NCI-H2107 (cell line): ENCODE measurements around the gene TMEM59.
"Not testable (repeated sequence)": the region's sequence is repeated elsewhere in the genome, so short reads cannot be mapped to it uniquely, and the experiment has no call there.

Source experiments
- DNase-seq: peaks from one replicate; lab custom pipeline; 2025; lab: John Stamatoyannopoulos, UW

TMEM59 gene, protein sequence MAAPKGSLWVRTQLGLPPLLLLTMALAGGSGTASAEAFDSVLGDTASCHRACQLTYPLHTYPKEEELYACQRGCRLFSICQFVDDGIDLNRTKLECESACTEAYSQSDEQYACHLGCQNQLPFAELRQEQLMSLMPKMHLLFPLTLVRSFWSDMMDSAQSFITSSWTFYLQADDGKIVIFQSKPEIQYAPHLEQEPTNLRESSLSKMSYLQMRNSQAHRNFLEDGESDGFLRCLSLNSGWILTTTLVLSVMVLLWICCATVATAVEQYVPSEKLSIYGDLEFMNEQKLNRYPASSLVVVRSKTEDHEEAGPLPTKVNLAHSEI

DNA sequence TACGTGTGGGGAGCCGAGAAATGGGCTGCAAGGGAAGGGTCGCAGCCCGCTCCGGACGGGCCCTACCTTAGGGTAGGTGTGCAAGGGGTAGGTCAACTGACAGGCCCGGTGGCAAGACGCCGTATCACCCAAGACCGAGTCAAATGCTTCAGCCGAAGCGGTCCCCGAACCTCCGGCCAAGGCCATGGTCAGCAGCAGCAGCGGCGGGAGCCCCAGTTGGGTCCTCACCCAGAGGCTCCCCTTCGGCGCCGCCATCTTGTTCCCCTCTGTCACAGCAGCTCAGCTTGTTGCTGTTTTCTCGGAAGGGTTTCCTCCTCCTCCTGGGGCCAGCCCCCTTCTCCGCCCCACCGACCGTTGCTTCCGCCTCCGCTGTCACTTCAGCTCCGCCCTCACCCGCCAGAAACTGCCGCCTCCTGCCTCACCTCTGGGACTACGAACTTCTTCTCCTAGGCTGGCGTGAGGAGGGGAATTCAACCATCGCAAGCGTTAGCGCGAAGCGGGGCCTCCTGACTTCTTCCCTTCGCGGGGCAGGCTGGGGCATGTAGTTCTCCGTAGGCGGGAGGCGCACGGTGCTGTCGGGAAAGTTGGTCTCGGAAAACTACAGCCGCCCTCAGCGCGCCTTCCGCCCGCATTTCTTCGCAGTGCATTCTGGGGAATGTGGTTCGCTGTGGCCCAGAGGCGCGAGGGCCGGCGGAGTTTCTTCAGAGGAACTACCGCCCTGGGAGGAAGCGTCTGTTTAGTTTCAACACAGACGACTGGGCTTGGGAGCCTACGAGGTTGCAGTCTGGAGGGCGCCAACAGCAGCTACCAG, at the start of gene TMEM59, which contains the start of gene TCEANC2:
TMEM59 (minus strand) TSS at position 271 of the 811 bp plus-strand sequence; CDS start at position 255, 16 bp downstream.
TCEANC2 (plus strand) TSS at position 675 of the 811 bp plus-strand sequence. CDS start 815 bp downstream, outside the sequence.
- peak; percentile 98 for DNase-seq

DNA sequence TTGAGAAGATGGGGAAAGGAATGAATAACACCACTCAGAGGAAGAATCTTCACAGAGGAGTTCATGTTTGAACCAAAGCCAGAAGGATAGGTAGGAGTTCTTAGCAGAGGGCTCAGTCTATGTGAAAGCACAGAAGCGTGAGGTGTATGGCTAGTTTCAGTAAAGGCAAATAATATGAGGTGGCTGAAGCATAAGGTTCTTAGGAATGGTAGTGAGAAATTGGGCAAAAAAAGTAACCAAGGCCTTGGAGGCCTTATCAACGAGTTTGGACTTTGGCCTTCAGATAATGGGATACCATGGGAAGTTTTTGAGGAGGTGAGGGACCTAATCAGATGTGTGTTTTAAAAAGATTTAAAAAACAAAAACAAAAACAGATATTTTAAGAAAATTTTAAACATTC, 47.5 kb upstream of the TMEM59 start:
- no peak for DNase-seq

DNA sequence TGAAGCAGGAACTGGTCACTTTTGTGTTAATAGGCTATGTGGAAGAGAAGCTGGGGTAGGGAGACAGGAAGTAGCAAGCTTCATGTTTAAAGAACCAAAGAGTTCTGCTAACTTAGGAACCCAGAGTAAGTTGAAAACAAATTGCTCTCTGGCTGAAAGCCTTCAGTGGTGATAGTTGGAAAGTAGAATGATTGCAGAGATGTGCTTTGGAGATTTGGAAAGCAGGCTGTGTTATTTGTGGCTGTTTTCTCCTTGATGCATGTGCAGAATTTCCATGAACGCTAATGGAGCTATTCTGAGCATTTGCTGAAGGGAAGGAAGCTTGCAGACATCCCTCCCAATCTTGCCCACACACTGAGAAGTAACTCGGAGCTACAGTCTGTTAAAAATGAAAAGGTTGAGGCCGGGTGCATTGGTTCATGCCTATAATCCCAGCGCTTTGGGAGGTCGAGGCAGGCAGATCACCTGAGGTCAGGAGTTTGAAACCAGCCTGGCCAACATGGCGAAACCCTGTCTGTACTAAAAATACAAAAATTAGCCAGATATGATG, 46.1 kb upstream of the TMEM59 start:
- DNase-seq, result no peak

DNA sequence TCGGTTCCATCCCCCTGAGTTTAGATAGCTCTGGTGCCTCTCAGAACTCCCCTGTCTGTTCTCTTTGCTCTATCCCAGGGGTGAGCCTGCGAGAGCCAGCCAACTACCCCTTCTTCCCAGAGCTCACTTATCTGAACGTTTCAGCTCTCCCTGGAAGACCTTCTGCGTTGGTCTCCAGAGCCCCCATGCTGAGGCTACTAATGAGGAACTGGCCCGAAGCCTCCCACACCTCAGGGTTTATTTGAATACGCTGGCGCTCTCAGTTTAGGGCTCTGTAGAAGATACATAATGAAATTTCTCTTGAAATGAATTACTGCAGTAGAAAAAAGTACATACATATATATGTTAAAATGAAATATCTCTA, 43.9 kb upstream of the TMEM59 start:
- DNase-seq, result no peak

DNA sequence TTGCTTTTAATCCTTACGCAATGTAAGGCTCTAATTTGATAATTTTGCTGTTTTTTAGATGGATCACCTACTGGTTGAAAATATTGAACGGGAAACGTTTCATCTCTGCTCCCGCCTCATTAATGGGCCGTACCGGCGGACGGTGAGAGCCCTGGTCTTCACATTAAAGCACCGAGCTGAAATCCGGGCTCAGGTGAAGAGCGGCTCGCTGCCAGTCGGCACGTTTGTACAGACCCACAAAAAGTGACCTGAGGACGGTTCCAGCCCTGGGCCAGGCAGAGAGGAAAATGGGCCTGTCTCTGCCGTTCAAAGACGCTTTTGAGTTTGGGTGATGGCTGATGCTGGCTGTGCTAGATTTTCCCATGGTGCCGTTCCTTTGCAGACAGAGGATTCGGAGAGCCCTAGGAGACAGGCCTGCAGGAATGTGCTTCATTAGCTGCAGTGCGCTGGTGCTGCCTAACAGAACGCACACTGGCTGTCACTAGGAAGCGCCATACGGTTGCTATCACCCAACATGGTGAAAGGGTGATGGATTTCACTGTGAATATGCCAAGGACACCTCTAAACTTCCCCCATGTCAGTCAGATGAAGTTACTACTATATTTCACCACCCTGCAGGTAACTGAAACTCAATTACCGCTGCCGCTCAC, 43.3 kb upstream of the TMEM59 start:
- no peak for DNase-seq

DNA sequence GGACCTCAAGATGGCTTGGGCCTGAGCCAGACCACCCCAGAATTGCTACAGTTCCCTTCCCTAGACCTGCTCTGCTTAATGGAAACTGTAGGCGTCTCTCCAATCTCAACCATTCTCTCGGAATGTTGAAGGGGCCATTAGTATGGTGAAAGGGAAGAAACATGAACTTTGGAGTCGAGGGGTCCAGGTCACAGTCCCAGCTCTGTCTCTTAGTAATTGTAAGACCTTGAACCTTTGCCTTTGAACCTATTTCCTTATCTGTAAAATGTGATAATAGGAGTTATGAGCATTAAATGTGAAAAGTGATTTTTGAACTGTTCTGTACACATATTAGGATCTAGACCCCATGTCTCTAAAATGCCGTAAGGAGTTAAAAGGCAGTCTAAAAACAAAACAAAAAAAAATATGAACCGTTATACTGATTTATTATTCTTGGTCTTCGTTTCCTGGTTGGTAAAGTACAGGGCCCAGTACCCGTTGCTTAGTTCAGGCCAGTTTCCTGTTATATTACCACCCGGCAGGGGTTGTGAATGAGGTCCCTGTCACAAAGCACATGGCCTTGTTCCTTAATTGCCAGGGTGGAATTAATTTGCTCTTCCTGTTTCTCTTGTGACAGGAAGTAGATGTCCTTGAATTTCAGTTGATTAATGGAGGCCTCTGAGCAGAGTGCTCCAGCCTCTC, 42.7 kb upstream of the TMEM59 start:
- DNase-seq, result no peak

DNA sequence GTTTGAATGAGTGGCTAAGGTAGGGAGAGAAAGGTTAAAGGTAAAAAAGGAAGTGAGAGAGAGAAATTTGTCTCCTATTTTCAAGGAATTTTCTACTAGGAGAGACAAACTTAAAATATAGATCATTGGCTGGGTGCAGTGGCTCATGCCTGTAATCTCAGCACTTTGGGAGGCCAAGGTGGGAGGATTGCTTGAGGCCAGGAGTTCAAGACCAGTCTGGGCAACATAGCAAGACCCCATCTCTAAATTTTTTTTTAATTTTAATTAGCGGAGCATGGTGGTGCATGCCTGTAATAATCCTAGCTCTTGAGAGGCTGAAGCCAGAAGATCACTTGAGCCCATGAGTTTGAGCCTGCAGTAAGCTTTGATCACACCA, 41.7 kb upstream of the TMEM59 start:
- DNase-seq, result not testable (repeated sequence)

DNA sequence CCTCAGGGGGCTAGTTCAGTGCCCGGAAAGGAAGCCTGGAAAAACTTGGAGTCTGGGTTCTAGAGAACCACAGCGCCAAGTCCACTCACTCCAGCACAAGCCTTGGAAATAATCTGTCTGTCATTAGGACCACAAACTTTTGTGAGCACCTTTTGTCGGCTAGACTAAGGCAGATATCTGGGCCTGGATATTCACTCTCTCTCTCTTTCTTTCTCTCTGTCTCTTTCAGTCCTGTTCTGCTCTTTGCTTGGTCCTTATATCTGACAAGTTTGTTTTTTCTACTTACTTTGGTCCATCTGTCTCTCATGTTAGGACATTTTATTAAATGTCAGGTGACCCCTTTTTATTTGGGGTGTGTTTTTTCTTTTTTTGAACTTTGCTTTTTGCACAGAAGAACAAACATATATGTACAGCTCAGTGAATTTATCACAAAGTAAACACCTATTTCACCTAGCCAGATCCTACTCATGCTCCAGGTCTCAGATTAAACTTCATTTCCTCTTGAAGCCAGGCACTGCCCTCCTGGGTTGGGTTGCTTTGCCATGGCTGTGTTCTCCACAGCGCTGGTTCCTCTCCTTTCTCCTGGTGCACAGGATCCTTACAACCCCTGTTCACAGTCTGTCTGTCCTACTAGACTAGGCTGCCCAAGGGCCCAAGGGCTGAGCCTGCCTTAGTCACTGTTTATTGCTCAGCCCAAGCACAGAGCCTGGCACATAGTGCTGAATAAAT, 41.2 kb upstream of the TMEM59 start:
- DNase-seq, result no peak

DNA sequence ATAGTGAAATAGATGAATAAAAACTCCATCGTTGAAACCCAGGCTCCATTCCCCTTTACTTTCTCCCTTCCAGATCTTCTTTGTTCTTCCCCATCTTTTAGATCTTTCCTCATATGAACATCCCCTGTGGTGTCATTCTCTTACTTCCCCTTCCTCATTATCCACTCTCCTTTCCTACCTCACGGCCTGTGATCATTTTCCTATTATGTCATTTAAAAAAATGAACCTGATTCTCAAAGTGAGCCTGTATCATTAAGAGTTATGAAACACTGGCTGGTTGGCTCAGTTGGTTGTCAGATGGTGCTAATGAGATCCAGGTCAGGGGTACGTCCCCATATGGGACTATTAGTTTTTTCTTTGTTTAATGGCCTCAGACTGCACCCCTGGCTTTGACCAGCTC, 38.7 kb upstream of the TMEM59 start:
- DNase-seq, result no peak

DNA sequence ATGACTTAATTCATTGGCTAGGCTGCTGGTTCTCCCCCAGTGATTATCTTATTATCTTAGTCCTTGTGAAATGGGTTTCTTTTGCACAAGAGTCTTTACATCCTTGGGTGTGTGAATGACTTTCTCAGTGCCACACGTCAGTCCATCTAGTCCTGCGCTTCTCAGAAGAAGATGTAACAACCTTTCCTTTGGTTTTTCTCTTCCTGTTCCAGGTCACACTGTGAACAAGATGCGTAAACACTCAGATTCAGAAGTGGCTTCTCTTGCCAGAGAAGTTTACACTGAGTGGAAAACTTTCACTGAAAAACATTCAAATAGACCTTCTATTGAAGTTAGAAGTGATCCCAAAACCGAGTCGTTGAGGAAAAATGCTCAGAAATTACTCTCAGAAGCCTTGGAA, 35.4 kb upstream of the TMEM59 start:
- no peak for DNase-seq

DNA sequence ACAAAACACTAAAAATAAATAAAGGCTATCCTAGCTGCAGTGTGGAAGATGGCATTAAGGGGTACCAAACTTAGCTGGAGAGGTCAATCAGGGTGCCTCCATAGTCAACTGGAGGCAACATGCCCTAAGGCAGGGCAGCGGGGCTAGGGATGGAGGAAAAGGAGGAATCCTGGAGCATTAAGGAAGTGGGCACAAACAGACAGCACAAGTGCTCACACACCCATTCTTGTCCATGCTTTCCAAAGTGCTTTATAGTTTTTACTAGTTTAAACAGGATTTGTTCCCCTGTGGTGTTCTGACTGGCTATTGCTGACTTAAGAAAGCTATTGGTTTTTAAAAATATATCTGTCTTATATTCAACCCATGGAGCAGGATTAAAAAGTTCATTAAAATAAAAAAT, 33.8 kb upstream of the TMEM59 start:
- no peak for DNase-seq

DNA sequence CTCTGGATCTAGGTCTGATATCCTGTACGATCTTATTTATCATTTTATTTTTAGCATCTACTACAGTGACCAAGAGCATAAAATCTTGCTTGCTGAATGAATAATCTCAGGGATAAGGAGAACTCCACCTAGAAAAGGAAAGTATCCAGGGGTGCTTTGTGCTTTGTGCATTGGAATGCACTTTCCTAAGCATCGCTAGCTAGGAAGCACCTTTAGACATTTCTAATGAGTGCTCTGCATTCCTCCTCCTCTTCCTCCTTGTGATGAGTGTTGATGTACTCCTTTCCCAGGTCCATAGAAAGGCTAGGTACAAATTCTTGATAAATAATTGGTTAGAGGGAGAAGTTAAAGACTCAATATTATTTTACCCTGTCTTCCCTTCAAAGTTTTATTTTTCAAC, 31.8 kb upstream of the TMEM59 start:
- DNase-seq, result no peak

DNA sequence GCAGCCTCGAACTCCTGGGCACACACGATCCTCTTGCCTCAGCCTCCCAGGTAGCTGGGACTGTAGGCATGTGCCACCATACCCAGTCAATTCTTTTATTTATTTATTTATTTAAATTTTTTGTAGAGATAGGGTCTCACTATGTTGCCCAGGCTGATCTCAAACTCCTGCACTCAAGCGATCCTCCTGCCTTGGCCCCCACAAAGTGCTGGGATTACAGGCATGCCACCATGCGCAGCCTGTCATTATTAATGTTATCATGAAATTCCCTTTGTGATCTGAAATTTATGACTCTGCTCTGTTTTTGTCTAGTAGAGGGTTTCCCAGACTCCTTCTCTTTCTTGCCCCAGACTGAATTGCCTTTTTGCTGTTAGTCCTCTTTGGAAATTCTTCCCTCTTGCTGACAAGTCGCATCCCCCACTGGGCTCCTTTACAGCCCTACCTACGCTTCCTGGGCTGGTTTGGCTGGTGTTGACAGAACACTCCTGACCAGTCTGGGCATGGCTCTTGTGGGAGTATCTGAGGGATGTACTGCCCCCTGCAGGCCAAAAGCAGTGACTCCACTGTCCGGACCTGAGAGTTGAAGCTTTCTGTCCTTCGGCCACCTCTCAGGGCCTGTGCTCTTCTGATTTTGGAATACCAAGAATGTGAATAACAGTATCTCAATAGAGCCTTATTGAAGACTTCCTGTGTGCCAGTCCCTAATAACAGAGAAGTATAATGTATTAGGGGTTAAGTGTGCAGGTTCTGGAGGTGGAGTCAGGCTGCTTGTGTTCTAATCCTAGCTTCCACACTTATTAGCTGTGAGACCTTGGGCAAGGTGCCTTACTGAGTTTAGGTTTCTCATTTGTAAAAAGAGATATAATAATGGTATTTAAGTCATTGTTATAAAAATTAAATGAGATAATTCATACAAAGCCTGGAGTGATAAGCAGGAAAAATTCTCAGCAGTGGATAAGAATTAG, 28.6 kb upstream of the TMEM59 start:
- DNase-seq, result no peak

DNA sequence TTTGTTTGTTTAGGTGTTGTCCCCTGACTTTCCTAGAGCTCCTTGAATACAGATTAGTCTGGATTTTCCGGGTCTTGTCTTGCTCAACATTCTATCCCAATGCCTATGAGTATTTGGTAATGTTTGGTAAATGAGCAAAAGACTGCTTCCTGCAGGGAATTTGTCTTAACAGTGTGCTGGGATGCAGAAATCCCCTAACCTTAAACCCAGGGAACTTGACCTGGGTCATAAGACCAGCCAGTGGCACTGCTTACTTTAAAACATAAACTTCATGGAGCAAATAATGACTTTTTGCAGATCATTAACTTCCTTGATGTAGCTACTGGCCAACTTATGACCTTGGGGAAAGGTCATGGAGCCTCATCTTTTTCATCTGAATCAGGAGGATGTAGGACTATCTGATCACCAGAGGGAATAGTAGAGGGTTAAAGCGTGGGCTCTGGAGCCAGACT, 27.6 kb upstream of the TMEM59 start:
- DNase-seq, result no peak

DNA sequence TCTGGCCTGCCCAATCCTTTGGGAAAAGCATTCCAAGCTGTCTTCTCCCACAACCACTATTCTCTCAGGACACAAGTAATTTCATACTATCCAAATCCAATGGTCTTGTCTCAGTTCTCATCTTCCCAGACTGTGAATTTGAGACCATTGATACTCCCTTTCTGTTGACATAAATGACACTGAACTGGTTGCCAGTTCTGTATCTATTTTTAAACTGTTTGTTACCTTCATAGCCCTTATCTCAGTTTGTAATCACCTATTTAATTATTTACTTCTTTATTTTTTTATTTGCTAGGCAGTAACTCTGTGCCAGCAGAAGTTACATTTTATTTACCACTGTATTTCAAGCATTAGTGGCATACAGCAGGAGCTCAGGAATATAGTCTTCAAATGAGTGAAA, 24.4 kb upstream of the TMEM59 start:
- no peak for DNase-seq

DNA sequence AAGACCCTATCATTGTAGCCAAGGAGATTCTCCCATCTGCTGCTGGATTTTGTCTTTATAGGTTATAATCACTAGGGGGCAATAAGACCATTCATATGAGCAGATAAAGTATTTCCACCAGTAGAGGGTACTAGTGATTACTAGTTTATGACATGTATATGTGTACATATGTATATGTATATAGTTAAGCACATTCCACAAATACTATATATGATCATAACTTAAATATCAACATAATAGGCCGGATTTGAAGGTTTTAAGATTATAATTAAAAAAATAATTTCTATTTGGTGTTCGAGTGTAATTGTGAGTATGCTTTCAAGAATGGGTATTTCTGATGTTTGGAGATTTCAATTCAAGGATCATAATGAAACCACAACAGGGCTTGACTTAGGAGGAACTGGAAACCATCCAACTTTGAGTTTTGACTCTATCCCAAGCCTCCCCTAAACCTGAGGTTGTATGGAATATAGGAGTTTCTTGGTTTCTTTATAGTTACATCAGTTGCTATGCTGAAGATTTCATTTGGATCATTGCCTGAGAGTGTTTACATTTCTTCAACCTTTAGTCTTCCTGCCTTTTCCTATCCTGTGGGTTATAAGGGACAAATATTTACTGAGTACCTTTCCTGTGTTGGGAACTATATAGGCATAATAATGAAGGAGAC, 17.3 kb upstream of the TMEM59 start:
- peak; percentile 36 for DNase-seq

DNA sequence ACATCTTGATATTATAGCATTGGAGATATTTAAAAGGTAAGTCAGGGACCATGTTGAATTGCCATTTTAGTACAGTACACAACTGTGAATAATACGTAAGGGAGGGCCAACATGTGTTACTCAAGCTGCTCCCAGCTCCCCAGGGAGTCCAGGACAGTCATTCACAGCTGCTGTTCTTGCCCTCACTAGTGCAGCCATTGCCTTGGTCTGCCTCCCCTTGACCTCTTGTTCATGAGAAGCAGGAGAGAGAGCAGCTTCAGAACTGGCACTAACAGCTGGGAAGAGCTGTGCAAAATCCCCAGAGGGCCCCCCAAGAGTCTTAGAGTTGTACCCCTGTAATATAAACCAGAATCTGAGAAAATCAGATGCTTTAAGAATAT, 16.8 kb upstream of the TMEM59 start:
- no peak for DNase-seq

DNA sequence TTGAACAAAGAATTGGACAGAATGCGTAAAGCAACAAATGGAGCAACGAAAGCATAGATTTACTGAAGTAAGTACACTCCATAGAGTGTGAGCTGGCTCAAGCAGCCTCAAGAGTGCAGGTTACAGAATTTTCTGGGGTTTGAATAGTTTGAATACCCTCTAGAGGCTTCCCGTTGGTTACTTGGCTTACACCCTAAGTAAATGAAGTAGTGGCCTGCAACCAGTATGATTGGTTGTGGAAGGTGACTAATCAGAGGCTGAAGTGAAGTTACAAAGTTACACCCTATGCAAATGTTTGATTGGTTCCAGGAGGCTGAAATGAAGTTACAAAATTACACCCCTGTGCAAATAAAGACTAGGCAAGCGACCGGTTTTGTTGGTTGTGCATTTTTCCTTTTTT, 11.3 kb upstream of the TMEM59 start:
- DNase-seq, result no peak

DNA sequence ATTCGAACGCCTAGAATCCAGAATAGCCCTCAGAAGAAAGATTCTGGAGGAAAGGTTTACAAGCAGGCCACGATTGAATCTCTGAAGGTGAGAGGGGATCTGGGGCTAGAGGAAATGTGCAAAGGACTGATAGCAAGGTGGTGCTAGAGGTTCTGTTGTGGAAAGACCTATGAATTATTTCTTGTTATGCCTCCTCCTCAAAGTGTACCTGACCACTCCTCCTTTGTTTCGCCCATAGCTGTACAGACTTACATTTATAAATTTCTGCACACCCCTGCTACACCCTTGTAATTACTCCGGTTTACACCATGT, 1.4 kb upstream of the TMEM59 start:
- no peak for DNase-seq
